Fibroblast of pulmonary artery (primary cell): Measurements from ENCODE around the gene COL21A1.
"Not testable (repeated sequence)": the region's sequence is repeated elsewhere in the genome, so short reads cannot be mapped to it uniquely, and the experiment has no call there.

ENCODE experiments used
- DNase-seq: peaks from one replicate; pipeline ENCODE4 v3.0.0-alpha.2; 2010; ENCODE audit warnings: low read depth
- H3K4me3 ChIP-seq: replicated peaks from 2 replicates; pipeline ENCODE4 v1.5.1; 2011; ENCODE audit warnings: low read depth, mild to moderate bottlenecking, control low read depth, low read length, moderate library complexity
- CTCF ChIP-seq: IDR thresholded peaks from 2 replicates; pipeline ENCODE4 v1.5.1; 2011; ENCODE audit warnings: mild to moderate bottlenecking, control low read depth, low read length, inconsistent platforms; ENCODE audit errors: missing control alignments

The COL21A1 gene

GRCh38 chr6:56017198-56017597 is 230.2 kb downstream of the COL21A1 start:
- no peak overlapping the region for H3K4me3 ChIP-seq
- no peak for DNase-seq
- TF ChIP-seq CTCF: no peak

- DNase-seq, H3K4me3 ChIP-seq: not testable (repeated sequence)
These were observed 233.3 kb downstream of the COL21A1 start for GRCh38 chr6:56014039-56014438.

- no peak for DNase-seq
- no peak overlapping the region for H3K4me3 ChIP-seq
- TF ChIP-seq CTCF: no peak
These were observed 237.7 kb downstream of the COL21A1 start for GRCh38 chr6:56009636-56010035.
